Osteocyte (in vitro differentiated cells): ENCODE results near the gene CCSER1. TPM values are rescaled to one million over a fixed set of nuclear protein-coding genes. Genes with fewer than 3 reads are reported as not detected.

ENCODE experiments used
- DNase-seq: peaks from one replicate; pipeline ENCODE4 v3.0.0; 2021; ENCODE audit warnings: mixed read lengths; ENCODE audit not compliant: unreplicated experiment; ENCODE audit errors: extremely low spot score
- H3K27ac Mint-ChIP-seq: one replicate; pipeline ENCODE4 v1.8.0; 2021; ENCODE audit warnings: mild to moderate bottlenecking, mixed read lengths; ENCODE audit not compliant: unreplicated experiment
- H3K27me3 Mint-ChIP-seq: one replicate; pipeline ENCODE4 v1.8.0; 2021; ENCODE audit warnings: mixed read lengths; ENCODE audit not compliant: unreplicated experiment
- H3K36me3 Mint-ChIP-seq: one replicate; pipeline ENCODE4 v1.8.0; 2021; ENCODE audit warnings: mixed read lengths; ENCODE audit not compliant: unreplicated experiment
- H3K4me1 Mint-ChIP-seq: one replicate; pipeline ENCODE4 v1.8.0; 2021; ENCODE audit warnings: mixed read lengths; ENCODE audit not compliant: unreplicated experiment
- H3K4me3 Mint-ChIP-seq: one replicate; pipeline ENCODE4 v1.8.0; 2021; ENCODE audit warnings: mild to moderate bottlenecking, moderate library complexity, mixed read lengths; ENCODE audit not compliant: unreplicated experiment
- H3K9me3 Mint-ChIP-seq: one replicate; pipeline ENCODE4 v1.8.0; 2021; ENCODE audit warnings: mixed read lengths; ENCODE audit not compliant: unreplicated experiment
- total RNA-seq: library from RNA; stranded (reverse); gene quantifications from 2 replicates; pipeline ENCODE4 v1.2.1, GENCODE V29; 2021
- TF ChIP-seq, protein P1 (sequence below): fragments of 200-600 bp; sonication (generic); IDR thresholded peaks from 2 replicates; pipeline ENCODE4 v1.5.0; 2021; ENCODE audit warnings: antibody characterized with exemption, mild to moderate bottlenecking, moderate library complexity

The CCSER1 gene
- total RNA-seq, 1 donor from 2014 or later, result not detected

DNA sequence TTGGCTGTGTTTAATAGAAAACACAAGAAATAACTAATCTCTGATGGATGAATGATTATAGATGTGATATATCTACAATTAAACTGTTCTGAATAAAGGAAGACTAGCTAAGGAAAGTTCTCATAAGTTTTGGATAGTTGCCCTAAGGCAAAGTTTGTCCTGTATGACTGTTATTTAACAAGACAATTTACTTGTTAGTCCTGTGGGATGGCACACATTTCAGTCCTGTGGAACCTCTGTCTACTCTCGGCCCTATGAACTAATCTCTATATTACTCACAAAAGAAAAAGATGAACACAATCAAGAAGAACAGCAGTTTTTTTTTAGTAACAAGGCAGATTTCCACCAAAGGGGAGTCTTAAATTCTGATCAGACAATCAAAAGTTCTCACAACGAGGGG is 314.6 kb downstream of the CCSER1 start:
- peaks cover 13% of the 10 kb centered on the region for H3K4me1 Mint-ChIP-seq
- DNase-seq, result no peak
- H3K4me3 Mint-ChIP-seq, result no peak overlapping the region
- no peaks in the 10 kb centered on the region for H3K9me3 Mint-ChIP-seq
- no peaks in the 10 kb centered on the region for H3K36me3 Mint-ChIP-seq
- no peaks in the 10 kb centered on the region for H3K27me3 Mint-ChIP-seq
- TF ChIP-seq, protein P1, sequence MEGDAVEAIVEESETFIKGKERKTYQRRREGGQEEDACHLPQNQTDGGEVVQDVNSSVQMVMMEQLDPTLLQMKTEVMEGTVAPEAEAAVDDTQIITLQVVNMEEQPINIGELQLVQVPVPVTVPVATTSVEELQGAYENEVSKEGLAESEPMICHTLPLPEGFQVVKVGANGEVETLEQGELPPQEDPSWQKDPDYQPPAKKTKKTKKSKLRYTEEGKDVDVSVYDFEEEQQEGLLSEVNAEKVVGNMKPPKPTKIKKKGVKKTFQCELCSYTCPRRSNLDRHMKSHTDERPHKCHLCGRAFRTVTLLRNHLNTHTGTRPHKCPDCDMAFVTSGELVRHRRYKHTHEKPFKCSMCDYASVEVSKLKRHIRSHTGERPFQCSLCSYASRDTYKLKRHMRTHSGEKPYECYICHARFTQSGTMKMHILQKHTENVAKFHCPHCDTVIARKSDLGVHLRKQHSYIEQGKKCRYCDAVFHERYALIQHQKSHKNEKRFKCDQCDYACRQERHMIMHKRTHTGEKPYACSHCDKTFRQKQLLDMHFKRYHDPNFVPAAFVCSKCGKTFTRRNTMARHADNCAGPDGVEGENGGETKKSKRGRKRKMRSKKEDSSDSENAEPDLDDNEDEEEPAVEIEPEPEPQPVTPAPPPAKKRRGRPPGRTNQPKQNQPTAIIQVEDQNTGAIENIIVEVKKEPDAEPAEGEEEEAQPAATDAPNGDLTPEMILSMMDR, result no peak
- H3K27ac Mint-ChIP-seq, result no peak overlapping the region

DNA sequence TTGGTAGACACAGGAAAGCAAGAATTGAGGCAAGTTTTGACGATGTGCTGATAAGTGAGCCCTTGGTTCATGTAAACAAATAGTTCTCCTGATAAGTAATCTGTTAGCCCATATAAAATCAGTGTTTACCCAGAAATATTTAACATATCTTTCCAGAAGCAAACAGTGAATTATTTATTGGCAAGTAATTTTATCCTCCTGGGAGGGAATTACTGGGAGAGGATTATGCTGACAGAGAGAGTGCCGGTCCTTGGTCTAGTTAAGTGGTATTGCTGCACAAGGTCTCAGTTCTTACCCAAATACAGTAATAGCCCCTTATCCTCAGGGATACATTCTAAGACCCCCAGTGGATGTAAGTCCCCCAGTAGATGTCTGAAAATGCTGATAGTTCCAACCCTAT is 315.4 kb downstream of the CCSER1 start:
- TF ChIP-seq, protein P1, result no peak
- Mint-ChIP-seq H3K9me3 (no peaks in the 10 kb centered on the region), H3K36me3 (no peaks in the 10 kb centered on the region), H3K4me3 (no peak overlapping the region), H3K27ac (no peak overlapping the region), H3K27me3 (no peaks in the 10 kb centered on the region), H3K4me1 (peaks cover 13% of the 10 kb centered on the region)
- no peak for DNase-seq

DNA sequence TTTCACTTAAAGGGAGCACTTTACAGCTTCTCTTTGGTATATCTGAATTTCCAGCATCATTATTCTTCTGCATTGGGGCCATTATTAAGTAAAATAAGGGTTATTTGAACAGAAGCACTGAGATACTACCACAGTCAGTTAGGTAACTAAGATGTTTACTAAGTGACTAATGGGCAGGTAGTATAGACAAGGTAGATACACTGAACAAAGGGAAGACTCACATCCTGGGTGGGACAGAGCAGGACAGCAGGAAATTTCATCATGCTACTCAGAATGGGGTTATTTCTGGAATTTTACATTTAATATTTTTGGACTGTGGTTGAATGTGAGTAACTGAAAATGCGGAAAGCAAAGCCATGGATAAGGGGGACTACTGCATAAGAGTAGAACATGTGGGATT is 316.0 kb downstream of the CCSER1 start:
- Mint-ChIP-seq H3K27me3 (no peaks in the 10 kb centered on the region), H3K9me3 (no peaks in the 10 kb centered on the region), H3K27ac (no peak overlapping the region), H3K4me3 (no peak overlapping the region), H3K4me1 (peaks cover 13% of the 10 kb centered on the region), H3K36me3 (no peaks in the 10 kb centered on the region)
- TF ChIP-seq, protein P1, result no peak
- DNase-seq, result no peak

DNA sequence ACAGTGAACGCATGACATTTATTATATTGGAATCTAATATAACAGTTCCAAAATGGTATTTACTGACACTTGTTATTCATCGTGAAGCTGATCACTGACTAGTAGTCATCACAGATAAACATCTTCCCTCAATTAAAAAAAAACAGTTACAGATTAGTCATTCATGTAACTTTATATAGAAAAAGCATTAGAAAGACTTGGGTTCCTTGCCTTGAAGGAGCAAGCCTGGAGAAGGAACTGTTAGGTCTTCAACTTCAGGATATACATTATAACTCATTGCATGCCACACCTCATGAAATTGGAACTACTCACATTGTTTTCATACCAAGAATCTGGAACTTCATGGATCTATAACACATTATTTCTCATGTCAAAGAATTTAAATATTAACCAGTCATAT is 317.7 kb downstream of the CCSER1 start:
- Mint-ChIP-seq H3K9me3 (no peaks in the 10 kb centered on the region), H3K4me1 (peaks cover 13% of the 10 kb centered on the region), H3K4me3 (no peak overlapping the region), H3K36me3 (no peaks in the 10 kb centered on the region), H3K27ac (no peak overlapping the region), H3K27me3 (no peaks in the 10 kb centered on the region)
- TF ChIP-seq, protein P1, result no peak
- no peak for DNase-seq

DNA sequence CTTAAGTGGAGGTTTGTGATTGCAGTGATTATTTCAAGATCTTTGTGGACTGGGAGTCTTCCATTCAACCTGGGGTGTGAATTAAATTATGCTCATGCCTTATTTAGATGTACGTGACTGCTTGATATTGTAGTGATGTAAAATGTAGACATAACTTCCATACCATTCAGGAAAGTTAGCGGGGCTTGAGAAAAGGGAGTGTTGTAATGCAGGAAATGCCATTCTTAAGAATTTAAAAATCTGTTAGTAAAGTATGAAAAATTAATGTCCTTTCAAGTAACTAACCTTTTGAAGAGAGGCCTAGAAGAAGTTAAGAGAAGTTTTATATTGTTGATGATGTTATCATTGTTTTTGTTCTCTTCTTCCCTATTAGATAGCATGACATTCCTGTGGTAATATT is 318.2 kb downstream of the CCSER1 start:
- TF ChIP-seq, protein P1, result no peak
- H3K9me3 Mint-ChIP-seq, result no peaks in the 10 kb centered on the region
- H3K4me3 Mint-ChIP-seq, result no peak overlapping the region
- H3K4me1 Mint-ChIP-seq, result peaks cover 13% of the 10 kb centered on the region
- H3K27me3 Mint-ChIP-seq, result no peaks in the 10 kb centered on the region
- DNase-seq, result no peak
- no peaks in the 10 kb centered on the region for H3K36me3 Mint-ChIP-seq
- no peak overlapping the region for H3K27ac Mint-ChIP-seq
